HG03108 (cell line): ENCODE results near the gene SVIL.
A peak's percentile ranks its signal among the peaks of the same experiment; 100 is the strongest.
"Not testable (repeated sequence)": the region's sequence is repeated elsewhere in the genome, so short reads cannot be mapped to it uniquely, and the experiment has no call there.

Experiments used
- ATAC-seq: cut with Tn5 transposase; IDR thresholded peaks from one replicate; pipeline ENCODE4 v1.9.1; 2021; ENCODE audit warnings: moderate library complexity; ENCODE audit not compliant: unreplicated experiment

Gene SVIL

DNA sequence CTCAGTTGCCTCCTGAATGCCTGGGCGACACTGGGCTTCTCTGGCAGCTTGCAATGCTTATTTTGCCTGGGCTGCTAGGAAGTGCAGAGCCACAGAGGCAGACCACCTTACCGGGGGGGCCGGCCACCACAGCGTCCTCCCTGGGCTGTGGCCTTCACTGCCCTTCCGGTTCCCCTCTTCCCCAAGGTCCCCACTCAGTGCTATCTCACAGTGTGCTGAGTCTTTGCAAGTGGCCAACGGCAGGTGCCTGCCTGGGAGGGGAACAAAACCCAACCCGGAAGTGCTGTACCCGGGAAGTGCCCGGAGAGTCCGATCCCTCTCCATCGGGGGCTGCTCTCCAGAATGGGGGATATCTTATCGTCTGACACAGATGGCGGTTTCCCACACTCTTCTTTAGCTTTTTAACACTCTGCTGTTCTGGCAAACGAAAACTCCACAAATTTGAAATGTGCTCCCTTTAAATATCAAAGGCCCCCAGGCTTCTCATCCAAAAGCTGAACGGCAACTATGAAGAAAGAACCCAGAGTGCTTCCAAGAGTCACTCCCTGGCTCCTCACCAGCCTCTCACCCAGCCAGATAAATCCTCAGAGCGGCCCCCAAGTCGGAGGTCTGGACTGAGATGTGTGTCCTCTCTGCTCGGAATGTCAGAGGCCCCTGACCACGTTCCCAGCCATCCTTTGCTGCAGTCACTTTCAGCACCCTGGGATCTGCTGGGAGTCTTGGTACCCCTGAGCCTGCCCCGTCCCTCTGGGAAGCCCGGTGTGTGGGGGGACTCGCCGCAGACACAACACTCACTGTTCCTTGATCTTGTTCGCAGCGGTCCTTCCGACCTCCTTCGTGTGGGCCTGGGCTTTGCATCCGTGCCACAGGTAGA lies 165.1 kb downstream of the SVIL start:
- ATAC-seq = no peak

DNA sequence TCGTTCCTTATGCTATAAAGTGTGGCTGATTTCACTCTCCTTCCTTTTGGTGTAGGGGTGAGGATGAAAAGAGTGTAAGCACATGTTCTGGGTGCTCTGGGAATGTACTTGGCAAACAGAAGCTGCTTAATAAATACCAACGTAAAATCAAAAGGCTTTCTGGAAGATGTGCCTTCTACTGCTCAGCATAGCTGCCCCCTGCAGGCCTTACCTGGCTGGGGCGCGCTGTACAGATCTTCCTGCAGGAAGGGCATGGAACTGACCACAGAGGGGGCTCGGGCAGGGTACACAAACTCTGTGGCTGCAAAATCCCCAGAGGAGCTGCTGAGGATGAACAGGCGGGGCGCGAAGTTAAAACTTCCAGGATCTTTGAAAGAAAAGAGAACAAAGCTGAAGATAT lies 169.4 kb downstream of the SVIL start:
- ATAC-seq = no peak

DNA sequence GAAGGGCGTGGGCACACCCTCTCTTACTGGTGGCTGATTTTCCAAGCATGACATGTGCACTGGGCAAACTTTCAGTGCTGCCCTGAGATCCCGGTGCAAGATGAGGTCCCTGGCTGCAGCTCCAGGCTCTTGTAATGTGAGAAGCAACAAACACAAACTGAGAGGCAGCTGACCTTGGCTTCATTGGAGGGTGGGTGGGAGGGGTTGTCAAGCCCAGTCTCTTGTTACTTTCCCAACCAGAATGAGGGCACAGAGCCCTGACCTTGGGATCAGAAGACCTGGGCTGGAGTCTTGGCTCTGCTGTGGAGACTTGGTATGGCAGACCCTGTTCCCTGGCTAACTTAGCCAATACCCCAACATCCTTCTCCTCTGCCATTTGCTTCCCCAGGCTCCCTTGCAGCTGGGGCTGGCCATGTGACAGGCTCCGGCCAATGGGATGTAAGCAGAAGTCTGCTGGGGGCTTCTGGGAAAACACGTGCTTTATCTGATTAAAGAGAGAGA lies 170.1 kb downstream of the SVIL start:
- not testable (repeated sequence) for ATAC-seq

DNA sequence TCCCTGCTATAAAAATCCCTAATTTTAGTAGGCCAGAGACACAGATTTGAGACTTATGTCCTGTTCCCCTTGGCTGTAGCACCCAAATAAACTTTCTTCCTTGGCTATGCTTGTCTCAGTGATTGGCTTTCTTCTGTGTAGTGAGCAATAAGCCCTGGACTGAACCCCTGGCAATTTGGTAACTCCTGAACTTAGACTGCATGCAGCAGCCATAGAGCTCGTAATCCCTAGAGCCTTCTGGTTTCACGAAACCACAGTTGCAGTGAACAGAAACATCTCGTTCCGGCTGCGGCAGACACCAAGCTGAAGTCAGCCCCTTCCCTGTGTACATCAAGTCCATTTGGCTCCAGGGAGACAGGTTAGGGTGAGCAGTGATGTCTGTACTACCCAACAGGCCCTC lies 173.7 kb downstream of the SVIL start:
- no peak for ATAC-seq

DNA sequence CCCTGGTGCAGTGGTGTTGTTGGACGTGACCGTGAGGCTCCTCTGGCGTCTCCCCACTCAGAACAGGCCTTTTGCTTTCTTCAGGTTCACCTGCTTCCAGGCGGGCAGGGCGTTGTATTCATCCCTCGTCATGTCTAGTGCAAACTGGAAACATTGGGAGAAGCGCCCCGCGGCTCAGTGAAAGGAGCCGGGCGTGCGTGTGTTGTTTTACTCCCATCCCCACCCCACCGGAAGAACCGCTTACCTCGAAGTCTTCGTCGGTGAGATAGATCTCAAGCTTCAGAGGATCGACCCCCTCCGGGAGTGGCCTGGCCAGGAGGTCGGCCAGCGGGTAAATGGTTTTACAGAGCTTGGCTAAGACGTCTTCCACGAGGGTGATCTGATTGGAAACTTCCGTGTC lies 176.6 kb downstream of the SVIL start:
- not testable (repeated sequence) for ATAC-seq

DNA sequence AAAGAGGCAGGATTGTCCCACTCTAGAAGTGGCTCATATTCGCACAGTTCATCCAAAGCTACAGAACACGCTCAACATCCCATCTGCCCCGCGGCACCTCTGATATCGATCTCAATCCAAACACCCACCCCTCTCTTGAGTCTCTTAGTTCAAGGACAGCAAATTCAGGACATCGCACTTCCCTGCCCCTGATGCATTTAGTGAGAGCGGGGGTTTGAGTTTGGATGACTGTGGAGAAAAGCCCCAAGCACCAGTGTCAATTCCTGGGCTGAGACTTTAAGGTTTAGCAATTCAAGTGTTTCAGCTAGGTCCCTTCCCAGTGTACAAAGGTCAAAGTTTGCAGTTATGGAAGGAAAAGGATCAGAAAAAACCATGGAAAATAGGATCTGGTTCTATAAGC lies 179.7 kb downstream of the SVIL start:
- no peak for ATAC-seq

DNA sequence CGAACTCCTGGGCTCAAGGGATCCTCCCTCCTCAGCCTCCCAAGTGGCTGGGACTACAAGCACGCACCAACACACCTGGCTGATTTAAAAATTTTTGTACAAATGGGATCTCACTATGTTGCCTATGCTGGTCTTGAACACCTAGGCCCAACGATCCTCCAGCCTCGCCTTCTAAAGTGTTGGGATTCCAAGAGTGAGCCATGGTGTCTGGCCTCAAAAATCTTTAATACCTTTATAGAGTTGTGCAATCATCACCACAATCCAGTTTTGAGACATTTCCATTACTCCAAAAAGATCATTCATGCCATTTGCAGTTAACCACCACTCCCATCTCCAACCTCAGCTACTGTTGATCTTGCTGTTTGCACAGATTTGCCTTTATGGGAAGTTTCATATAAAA lies 180.5 kb downstream of the SVIL start:
- ATAC-seq = no peak

DNA sequence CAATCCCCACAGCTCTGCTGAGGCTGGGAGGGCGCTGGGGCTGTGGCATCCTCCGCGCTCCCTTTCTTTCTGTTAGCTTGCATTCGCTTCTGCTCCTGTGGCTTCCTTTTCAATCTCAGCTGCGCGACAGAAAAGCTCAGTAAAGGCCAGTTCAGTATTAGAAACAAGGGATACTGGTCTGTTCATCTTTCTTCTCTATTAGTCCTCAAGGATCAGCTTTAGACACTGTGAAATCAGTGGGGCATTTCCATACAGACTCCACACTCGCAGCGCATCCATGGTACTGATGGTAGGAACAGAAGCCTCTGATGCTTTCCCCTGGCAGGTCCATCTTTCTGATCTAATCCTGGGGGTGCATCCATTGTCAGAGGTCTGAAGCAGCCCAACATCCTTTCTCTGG lies 182.2 kb downstream of the SVIL start:
- ATAC-seq = no peak

DNA sequence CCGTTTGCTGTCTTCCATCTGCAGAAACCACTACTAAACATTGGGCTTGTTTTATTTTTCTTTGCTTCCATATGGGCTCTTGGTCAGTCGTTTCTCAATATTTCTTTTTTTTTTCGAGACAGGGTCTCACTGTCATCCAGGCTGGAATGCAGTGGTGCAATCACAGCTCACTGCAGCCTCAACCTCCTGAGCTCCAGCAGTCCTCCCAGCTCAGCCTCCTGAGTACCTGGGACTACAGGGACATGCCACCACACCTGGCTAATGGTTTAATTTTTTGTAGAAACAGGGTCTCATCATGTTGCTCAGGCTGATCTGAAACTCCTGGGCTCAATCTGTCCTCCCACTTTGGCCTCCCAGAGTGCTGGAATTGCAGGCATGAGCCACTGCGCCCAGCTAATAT lies 182.8 kb downstream of the SVIL start:
- no peak for ATAC-seq

DNA sequence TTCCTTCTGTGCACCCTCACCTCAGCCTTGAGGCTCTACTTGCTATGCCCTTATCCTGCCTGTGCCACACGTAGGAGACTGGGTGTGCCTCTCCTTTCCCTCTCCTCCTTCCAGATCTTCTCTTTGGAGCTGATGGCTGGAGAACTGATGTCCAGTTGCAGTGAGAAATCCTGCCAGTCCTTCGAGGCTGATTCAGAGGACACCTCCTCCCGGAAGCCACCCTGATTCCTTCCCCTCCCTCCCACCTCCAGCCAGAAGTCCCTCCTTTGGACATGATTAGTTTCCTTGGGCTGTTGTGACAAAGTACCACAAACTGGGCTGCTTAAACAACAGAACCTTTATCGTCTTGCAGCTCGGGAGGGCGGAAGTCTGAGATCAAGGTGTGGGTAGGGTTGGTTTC lies 184.4 kb downstream of the SVIL start:
- no peak for ATAC-seq

DNA sequence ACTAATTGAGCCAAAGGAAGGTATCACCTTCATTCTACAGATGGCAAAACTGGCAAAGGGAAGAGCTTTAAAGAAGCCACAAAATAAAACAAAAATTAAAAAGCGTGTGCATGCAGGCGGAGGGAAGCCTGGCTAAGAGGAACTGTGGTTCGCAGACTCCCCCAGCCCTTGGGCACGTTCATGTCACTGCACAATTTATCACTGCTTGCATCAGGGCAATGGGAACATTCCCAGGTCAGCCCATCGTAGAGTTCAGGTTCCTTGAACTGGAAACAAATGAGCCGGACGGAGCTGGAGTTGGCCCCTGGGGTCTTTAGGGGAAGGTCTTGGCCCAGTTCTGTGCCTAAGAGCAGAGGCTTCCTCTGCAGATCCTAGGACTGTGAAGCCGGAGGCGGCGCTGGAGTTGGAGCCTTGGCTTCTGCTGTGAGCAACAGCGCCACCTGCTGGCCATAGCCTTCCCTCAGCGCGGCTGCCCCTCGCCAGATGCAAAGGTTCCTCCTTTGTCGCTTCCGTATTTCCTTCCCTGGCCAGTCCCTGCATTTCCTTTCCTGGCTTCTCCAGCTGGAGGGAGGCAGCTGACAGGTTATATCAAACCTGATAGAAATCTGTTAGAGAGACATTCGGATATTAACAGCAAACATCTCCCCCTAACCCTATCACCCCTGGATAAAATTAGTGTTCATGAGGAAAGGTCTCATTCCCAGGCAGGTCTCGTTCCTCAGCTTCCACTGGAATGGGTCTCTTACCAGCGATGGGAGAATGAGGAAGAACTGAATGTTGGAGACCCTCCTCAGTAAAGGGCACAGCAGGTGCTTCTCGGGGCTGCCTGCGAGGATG lies 185.8 kb downstream of the SVIL start:
- ATAC-seq = peak; percentile 83

DNA sequence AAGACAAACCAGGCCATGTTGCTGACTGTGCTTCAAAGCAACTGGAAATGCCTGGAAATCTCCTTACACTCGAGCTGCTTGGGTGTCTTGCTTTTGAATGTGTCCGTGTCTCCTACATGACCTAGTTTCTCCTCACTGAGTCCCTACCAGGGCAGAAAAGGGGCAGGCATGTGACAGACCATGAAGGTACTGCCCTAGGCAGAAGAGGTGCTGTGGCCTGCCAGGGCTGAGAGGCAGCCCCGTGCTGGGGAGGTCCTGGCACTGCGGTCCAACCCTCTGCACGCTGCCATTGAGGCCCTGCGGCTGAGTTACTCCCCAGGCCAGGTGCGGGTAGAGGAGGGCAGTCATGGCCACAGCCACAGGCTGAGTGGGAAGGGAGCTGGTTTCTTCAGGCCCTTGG lies 186.6 kb downstream of the SVIL start:
- no peak for ATAC-seq

DNA sequence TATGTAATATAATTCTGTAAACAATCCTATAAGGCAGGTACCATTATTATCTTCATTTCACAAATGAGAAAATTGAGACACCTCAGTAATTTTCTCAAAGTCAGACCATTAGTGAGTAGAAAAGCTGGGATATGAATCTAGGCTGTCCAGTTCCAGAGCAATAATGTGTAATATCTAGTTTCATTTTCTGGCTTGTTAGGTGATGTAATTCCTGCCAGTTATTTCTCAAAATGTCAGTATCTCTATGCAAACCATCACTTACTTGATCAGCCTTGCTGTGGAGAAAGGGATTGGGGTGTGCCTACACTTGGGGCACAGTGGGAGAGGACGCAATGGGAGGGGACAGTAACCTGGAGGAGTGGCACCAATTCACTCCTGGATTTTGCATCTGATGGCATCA lies 188.4 kb downstream of the SVIL start:
- no peak for ATAC-seq

DNA sequence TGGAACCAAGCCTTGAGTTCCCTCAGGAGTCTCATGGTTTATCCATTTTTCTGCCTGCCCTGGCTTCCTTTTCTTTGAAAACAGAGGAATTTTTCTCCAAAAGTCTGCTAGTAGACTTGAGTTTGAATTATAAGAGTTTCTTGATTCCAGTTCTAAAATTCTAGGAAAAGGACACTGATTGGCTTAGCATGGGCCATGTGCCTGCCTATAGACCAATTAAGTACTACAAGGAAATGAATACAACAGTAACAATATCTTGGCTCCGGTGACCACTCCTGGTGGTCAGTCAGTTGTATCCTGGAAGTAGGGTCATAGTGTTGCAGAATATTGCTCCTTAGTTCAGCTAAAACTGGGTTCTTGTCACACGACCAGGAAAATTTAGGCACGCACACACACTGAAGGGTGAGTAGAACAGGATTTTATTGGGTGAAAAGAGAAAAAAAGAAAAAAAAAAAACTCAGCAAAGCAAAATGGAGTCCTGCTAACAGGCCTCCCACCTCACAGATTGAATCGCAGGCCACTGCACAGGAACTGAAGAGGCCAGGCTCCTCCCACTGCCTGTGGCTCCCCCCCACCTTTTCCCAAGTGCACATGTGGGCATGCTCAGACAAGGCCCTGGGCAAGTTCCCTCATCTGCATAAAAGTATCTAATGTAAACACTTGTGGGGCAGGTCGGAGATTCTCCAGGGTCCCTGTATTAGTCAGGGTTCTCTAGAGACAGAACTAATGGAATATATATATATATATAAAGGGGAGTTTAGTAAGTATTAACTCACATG lies 190.8 kb downstream of the SVIL start:
- no peak for ATAC-seq

DNA sequence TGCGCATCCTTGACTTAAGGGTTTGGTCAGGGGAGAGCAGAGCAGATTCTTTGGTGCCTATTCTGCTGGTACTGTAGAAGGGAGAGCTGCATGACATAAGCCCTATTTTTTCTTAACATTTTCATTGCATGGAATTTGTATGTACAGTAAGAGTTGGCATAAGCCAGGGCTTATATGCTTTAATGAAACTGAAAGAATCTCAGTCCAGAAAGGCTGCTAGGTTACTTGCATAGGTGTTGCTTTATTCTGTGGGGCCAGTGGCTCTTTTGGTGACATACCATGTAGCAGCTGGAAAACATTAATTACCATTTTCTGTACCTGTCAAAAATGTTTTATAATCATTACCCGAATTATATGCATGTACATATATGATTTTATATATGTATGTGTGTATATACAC lies 193.8 kb downstream of the SVIL start:
- no peak for ATAC-seq

DNA sequence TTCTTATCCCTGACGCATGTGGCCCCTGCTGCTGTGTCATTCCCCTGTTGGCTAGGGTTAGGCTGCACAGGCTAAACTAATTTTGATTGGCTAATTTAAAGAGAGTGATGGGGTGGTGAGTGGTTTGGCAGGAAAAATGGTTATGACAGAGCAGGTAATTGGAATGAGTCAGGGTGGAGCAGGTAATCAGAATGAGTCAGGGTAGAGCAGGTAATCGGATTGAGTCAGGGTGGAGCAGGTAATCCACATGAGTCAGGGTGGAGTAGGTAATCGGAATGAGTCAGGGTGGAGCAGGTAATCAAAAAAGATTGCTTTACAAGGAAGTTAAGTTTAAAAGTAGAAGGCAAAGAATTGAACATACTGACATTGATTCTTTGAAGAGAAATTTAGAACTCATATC lies 195.8 kb downstream of the SVIL start:
- ATAC-seq = not testable (repeated sequence)

DNA sequence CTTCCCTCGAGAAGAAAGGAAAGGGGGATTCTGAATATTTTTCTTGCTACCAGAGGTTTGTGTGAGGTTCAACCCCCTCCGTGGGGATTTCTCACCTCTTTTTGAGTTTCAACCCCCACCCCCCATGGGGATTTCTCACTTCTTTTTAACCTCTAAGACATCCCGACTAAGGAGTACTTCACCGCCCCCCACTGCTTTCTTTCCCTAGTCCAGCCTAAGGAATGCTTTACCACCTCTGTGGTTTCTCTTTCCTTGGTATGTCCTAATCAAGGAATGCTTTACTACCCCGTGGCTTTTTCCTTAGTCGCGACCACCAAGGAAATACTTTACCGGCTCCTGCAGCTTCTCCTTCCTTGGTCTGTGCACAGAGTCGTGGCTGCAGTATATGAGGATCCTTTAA lies 196.5 kb downstream of the SVIL start:
- no peak for ATAC-seq

DNA sequence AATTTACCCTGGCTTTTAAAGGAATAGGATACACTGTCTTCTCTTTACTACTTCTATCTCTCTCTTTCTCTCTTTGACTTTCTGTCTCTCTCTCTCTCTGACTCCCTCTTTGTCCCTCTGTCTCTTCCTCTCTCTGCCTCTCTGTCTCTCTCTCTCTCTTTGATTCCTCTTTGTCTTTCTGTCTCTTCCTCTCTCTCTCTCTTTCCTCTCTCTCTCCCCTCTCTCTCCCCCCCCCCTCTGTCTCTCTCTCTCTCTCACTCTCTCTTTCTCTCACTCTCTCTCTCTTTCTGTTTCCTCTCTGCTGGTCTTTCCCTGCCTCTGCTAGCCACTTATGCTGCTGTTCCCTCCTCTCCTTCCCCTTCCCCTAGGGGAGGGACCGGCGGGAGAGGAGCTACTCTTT lies 196.9 kb downstream of the SVIL start:
- ATAC-seq = no peak

DNA sequence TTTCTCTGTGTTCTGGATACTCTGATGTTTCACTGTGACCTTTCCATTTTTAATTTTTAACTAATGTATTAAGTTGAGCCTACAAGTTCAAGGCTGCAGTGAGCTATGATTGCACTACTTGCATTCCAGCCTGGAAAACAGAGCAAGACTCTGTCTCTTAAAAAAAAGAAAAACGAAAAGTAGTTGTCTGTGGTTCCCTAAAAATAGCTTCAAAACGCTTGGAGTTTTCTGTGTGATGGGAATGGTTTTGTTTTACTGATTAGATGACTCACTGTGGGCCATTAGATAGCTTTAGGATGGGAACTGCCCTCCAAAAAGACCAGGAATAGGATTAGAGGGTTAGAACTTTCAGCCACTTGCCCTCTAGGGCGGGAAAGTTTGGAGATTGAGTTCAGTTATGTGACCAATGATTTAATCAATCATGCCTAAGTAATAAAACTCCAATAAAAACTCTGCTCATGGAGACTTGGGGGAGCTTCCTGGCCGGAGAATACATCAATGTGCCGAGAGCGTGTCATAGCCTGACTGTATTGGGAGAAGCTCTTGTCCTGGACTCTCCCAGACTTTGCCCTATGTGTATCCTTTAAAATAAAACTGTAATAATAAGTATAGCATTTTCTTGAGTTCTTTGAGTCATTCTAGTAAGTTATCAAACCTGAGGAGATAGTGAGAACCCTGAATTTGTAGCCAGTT lies 198.8 kb downstream of the SVIL start:
- ATAC-seq = no peak

DNA sequence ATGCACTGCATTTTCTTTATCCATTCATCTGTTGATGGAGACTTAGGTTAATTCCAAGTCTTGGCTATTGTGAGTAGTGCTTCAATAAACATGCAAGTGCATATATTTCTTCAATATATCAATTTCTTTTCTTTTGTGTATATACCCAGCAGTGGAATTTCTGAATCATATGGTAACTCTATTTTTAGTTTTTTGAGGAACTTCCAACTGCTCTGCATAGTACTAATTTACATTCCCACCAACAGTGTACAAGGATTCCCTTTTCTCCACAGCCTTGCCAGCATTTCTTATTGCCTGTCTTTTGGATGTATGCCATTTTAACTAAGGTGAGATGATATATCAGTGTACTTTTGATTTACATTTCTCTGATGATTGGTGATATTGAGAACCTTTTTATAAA lies 200.7 kb downstream of the SVIL start:
- ATAC-seq = no peak

DNA sequence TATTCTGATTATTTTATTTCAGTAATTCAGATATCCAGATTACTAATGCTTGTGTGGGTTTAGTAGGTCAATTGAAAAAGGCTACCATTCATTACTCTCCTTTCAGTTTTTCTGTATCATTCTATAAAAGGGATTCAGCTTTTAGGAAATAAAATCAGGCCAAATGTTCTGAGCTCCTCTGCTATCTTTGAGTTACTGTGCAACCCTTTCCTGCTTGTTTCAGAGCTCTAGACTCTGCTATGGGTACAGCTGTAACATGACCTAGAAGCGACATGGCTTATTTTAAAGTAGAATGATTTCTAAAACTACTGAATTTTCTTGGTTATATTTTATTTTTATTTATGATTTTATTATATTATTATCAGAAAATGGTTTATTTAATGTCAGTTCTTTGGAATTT lies 203.1 kb downstream of the SVIL start:
- no peak for ATAC-seq
